ENCODE results near the gene AJM1. TPM values are rescaled to one million over a fixed set of nuclear protein-coding genes. Genes with fewer than 3 reads are reported as not detected.

Gene AJM1
- polyA plus RNA-seq, 1 donor from 2014 or later = 1.5 TPM

DNA sequence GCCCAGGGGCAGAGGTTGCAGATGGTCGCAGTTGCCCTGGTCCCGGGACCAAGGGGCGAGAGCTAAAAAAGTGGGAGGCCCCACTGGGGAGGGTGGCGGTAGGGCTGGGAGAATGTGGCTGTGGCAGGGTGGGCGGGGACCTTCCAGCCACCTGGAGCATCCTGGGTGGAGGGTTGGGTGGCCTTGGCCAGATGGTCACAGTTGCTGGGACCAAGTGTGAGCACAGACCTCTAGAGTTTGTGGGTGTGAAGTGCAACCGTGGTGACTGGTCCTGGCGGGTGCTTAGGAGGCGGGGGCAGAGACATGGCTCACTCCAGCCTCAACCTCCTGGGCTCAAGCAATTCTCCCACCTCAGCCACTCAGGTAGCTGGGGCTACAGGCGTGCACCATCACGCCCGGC, 38.4 kb downstream of the AJM1 start:
- Histone ChIP-seq H3K9me3 (ENCODE audit: low read length) (no peaks in the 10 kb centered on the region), H3K27ac (ENCODE audit: low read length) (no peak overlapping the region), H3K79me2 (replicated peaks; ENCODE audit: insufficient read depth, low read length) (no peaks in the 10 kb centered on the region), H3K27me3 (ENCODE audit: insufficient read depth, low read depth, low read length) (no peaks in the 10 kb centered on the region), H3K9ac (ENCODE audit: low read length) (no peak overlapping the region), H3K9me2 (ENCODE audit: insufficient read depth, low read length) (no peaks in the 10 kb centered on the region), H3K4me2 (ENCODE audit: low read length) (no peak overlapping the region), H3F3A (ENCODE audit: insufficient read depth, low read length, poor library complexity, severe bottlenecking) (no peaks in the 10 kb centered on the region), H2AFZ (ENCODE audit: low read depth, low read length) (no peak overlapping the region), H3K4me3 (ENCODE audit: low read length) (no peak overlapping the region), H4K20me1 (ENCODE audit: insufficient read depth) (no peaks in the 10 kb centered on the region), H3K36me3 (ENCODE audit: insufficient read depth, low read length) (no peaks in the 10 kb centered on the region)
- TF ChIP-seq, protein P1, sequence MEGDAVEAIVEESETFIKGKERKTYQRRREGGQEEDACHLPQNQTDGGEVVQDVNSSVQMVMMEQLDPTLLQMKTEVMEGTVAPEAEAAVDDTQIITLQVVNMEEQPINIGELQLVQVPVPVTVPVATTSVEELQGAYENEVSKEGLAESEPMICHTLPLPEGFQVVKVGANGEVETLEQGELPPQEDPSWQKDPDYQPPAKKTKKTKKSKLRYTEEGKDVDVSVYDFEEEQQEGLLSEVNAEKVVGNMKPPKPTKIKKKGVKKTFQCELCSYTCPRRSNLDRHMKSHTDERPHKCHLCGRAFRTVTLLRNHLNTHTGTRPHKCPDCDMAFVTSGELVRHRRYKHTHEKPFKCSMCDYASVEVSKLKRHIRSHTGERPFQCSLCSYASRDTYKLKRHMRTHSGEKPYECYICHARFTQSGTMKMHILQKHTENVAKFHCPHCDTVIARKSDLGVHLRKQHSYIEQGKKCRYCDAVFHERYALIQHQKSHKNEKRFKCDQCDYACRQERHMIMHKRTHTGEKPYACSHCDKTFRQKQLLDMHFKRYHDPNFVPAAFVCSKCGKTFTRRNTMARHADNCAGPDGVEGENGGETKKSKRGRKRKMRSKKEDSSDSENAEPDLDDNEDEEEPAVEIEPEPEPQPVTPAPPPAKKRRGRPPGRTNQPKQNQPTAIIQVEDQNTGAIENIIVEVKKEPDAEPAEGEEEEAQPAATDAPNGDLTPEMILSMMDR (IDR thresholded peaks at IDR 0.05; ENCODE audit: poor library complexity, severe bottlenecking) = no peak
- TF ChIP-seq EP300 (conservative IDR thresholded peaks at IDR 0.05; ENCODE audit: poor library complexity, severe bottlenecking) = no peak

- no peak overlapping the region for H3K4me2 ChIP-seq (ENCODE audit: low read length)
Measured at GRCh38 chr9:136881691-136882108, 39.4 kb downstream of the AJM1 start.

More at GRCh38 chr9:136881691-136882108, 39.4 kb downstream of the AJM1 start:
- no peaks in the 10 kb centered on the region for H3K9me2 ChIP-seq (ENCODE audit: insufficient read depth, low read length)
- no peak overlapping the region for H3K27ac ChIP-seq (ENCODE audit: low read length)
- TF ChIP-seq, protein P1 (IDR thresholded peaks at IDR 0.05; ENCODE audit: poor library complexity, severe bottlenecking) = no peak
- TF ChIP-seq MXI1 (conservative IDR thresholded peaks at IDR 0.05; ENCODE audit: poor library complexity, severe bottlenecking) = no peak
- no peak for TF ChIP-seq RAD21 (conservative IDR thresholded peaks at IDR 0.05)
- TF ChIP-seq TAF1 (IDR thresholded peaks at IDR 0.05; ENCODE audit: low read depth) = no peak
- no peak for TF ChIP-seq EZH2 (IDR thresholded peaks at IDR 0.05; ENCODE audit: borderline replicate concordance, insufficient read depth, low read length, poor library complexity, severe bottlenecking)
- no peak for TF ChIP-seq EP300 (conservative IDR thresholded peaks at IDR 0.05; ENCODE audit: poor library complexity, severe bottlenecking)
- TF ChIP-seq POLR2AphosphoS5 (IDR thresholded peaks at IDR 0.05) = no peak
- no peak for TF ChIP-seq SMC3 (conservative IDR thresholded peaks at IDR 0.05; ENCODE audit: poor library complexity)
- TF ChIP-seq REST (IDR thresholded peaks at IDR 0.05; ENCODE audit: borderline replicate concordance) = no peak
- H3F3A ChIP-seq (ENCODE audit: insufficient read depth, low read length, poor library complexity, severe bottlenecking) = no peaks in the 10 kb centered on the region
- H3K4me3 ChIP-seq (ENCODE audit: low read length) = no peak overlapping the region
- H3K79me2 ChIP-seq (replicated peaks; ENCODE audit: insufficient read depth, low read length) = no peaks in the 10 kb centered on the region
- no peaks in the 10 kb centered on the region for H3K36me3 ChIP-seq (ENCODE audit: insufficient read depth, low read length)
- H3K27me3 ChIP-seq (ENCODE audit: insufficient read depth, low read depth, low read length) = no peaks in the 10 kb centered on the region
- no peak overlapping the region for H2AFZ ChIP-seq (ENCODE audit: low read depth, low read length)
- H3K9ac ChIP-seq (ENCODE audit: low read length) = no peak overlapping the region
- H4K20me1 ChIP-seq (ENCODE audit: insufficient read depth) = no peaks in the 10 kb centered on the region
- H3K9me3 ChIP-seq (ENCODE audit: low read length) = no peaks in the 10 kb centered on the region
